D721Med (cell line): ENCODE results near the gene YRDC.
"Not testable (repeated sequence)": the region's sequence is repeated elsewhere in the genome, so short reads cannot be mapped to it uniquely, and the experiment has no call there.

Experiments used
- DNase-seq: peaks from one replicate; pipeline ENCODE4 v3.0.0; 2011; ENCODE audit warnings: low spot score; ENCODE audit not compliant: insufficient read length
- FAIRE-seq: peaks from 2 replicates; lab custom pipeline; 2011; peaks lifted over from hg19 to GRCh38; lab: Jason Lieb, UNC
- TF ChIP-seq, protein P1 (sequence below): IDR thresholded peaks from 2 replicates; pipeline ENCODE4 v1.5.1; 2012; ENCODE audit warnings: mild to moderate bottlenecking, control low read depth; ENCODE audit not compliant: insufficient read depth; ENCODE audit errors: missing control alignments

YRDC gene

DNA sequence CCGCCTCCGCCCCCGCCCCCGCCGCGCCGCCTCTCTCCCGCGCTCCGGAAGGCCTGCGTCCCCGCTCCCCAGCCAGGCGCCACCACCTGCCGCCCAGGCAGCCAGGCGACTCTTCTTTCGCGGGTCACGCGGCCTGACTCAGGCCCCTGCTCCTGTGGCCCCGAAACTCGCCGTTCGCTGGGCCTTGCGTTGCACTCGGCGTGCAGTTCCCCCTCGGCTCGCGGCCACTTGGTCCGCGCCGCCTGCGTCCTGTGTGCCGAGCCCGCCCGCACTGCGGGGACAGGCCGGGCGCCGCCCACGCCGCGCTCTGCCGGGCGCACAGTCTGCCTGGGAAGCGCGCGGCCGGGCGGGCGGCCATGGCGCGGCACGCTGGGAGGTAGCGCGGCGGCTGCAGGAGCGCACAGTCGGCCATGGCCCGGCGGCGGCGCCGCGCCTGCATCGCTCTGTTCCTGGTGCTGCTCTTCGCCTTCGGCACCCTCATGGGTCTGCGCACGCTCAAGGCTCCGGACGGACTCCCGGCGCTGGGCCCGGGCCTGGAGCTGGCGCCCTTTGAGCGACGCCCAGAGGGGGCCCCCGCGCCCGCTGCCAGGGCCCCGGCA lies 14.1 kb downstream of the YRDC start, which contains the start of gene MANEAL:
TSS of gene MANEAL (plus strand) at position 75 of the 599 bp plus-strand sequence. CDS start at position 411, 336 bp downstream.
- DNase-seq, result no peak
- TF ChIP-seq, protein P1, sequence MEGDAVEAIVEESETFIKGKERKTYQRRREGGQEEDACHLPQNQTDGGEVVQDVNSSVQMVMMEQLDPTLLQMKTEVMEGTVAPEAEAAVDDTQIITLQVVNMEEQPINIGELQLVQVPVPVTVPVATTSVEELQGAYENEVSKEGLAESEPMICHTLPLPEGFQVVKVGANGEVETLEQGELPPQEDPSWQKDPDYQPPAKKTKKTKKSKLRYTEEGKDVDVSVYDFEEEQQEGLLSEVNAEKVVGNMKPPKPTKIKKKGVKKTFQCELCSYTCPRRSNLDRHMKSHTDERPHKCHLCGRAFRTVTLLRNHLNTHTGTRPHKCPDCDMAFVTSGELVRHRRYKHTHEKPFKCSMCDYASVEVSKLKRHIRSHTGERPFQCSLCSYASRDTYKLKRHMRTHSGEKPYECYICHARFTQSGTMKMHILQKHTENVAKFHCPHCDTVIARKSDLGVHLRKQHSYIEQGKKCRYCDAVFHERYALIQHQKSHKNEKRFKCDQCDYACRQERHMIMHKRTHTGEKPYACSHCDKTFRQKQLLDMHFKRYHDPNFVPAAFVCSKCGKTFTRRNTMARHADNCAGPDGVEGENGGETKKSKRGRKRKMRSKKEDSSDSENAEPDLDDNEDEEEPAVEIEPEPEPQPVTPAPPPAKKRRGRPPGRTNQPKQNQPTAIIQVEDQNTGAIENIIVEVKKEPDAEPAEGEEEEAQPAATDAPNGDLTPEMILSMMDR, result no peak
- FAIRE-seq, result no peak

DNA sequence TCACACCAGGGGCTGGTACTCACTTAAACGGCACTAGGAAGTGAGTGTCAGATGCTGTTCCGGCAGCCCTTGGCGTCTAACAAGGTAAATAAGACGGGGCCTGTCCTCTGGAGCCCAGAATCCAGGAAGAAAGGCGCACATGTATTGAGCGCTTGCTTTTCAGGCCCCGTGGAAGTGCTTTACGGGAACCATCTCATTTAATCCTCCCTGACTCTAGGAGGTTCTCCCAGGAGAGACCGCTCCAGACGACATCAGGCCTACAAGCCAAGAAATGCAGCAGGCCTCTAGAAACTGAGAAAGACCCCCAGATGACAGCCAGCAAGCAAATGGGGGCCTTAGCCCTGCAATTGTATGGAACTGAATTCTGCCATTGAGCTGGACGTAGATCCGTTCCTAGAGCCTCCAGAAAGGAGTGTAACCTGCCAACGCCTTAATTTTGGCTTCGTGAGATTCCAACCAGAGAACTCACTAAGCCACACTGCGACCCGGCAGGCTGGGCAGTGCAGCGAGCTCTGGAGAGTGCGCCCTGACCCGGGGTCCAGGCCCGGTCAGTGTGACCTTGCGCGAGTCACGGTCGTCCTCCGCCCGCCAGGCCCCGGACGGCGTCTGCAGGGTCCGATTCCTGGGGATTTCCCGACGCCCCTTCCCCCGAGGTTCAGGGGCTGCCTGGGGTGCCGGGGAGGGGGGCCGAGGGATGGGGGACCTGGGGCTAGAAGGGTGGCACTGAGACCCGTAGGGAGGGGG lies 14.9 kb downstream of the YRDC start:
- TF ChIP-seq, protein P1, result no peak
- no peak for FAIRE-seq
- no peak for DNase-seq

DNA sequence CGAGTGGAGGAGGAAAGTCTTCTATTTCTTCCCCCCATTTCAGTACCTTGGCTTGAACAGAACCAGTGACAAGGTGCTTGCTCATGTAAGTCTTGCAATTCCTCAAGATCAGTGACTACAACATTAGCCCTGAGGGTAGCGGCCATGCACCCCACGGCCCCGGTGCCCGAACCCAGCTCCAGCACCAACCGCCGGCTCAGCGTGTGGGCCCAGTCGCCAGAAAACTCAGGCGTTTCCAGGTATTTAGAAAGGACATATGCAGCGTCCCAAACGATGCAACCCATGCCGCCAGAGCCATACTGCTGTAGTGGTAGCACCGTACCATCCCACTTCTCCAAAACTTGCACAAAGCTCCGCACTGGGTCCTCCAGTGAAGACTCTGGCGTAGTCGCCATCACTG lies 25.5 kb downstream of the YRDC start:
- no peak for FAIRE-seq
- TF ChIP-seq, protein P1, result no peak
- DNase-seq, result no peak

DNA sequence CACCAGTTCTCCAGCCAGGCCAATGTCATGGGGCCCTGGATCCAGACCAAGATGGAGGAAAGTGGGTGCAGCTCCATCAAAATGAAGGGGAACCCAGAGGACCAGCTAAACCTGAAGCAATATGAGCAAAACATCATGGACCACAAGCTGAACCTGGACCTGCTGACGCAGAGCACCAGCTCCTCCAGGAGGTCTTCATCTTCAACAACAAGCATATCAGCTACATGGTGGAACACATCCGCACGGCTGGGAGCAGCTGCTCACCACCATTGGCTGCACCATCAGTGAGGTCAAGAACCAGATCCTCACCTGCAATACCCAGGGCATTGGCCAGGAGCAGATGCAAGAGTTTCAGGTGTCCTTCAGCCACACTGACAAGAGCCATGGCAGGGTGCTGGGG lies 29.4 kb downstream of the YRDC start:
- no peak for FAIRE-seq
- TF ChIP-seq, protein P1, result no peak
- no peak for DNase-seq

DNA sequence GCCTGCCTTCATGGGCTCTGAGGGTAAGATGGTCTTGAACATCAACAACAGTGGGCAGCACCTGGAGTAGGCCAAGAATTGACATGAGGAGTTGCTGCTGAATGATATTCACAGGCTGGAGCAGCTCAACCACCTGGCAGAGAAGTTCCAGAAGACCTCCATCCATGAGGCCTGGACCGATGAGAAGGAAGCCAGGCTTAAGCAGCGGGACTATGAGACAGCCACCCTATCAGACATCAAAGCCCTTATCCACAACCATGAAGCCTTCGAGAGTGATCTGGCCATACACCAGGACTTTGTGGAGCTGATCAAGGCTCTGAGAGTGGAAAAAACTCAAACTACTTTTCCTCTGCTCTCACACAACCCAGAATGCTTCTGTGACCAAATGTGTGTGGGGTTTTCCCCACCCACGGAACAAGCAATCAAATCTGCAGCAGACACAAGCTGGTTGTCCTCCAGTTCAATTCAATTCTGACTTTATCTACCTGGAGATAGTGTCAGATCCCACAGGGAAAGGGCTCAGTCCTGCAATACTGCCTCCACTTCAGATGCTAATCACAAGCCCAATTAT lies 31.0 kb downstream of the YRDC start:
- no peak for DNase-seq
- FAIRE-seq, result no peak

DNA sequence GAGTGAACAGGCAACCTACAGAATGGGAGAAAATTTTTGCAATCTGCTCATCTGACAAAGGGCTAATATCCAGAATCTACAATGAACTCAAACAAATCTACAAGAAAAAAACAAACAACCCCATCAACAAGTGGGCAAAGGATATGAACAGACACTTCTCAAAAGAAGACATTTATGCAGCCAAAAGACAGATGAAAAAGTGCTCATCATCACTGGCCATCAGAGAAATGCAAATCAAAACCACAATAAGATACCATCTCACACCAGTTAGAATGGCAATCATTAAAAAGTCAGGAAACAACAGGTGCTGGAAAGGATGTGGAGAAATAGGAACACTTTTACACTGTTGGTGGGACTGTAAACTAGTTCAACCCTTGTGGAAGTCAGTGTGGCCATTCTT lies 36.6 kb downstream of the YRDC start:
- FAIRE-seq, DNase-seq: not testable (repeated sequence)

More for the DNA sequence above, 31.0 kb downstream of the YRDC start:
- TF ChIP-seq, protein P1, result no peak

DNA sequence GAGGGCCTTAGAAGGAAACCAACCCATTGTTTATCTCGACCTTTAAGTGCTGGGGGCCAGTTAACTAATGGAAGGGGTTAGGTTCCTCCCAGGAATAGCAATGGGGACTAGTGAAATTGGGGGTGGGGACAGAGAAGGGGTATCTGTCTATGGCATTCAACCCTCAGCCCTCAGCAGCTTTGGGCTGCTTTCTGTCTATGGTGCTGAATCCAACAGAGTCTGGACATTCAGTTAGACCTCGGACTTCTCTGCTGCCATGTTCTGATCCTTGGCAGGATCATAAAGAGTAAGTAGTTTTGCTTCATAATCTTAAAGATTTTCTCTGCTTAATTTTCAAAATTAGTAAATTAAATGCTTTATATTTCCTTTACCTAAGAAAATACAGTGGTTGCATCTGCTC lies 40.5 kb downstream of the YRDC start:
- FAIRE-seq (no peak), DNase-seq (no peak)
- TF ChIP-seq, protein P1, result no peak
